ENCODE data around the gene KRT10. TPM values are rescaled to one million over a fixed set of nuclear protein-coding genes. Genes with fewer than 3 reads are reported as not detected.

Gene KRT10
- total RNA-seq, 1 donor from 2014 or later: 25.6 TPM

Other genes starting within 250 kb of the KRT10 start
- 96.3 and 98.8 TPM in 2 replicates for gene SMARCE1, start 174.8 kb downstream of the KRT10 start, total RNA-seq
- not detected in 2 replicates for gene KRT222, start 157.4 kb downstream of the KRT10 start, total RNA-seq
- not detected in 2 replicates for gene KRT24, start 118.9 kb downstream of the KRT10 start, total RNA-seq
- gene KRT25, start 67.3 kb downstream of the KRT10 start, total RNA-seq: not detected in 2 replicates
- gene KRT26, start 50.4 kb downstream of the KRT10 start, total RNA-seq: not detected in 2 replicates
- gene KRT27, start 40.1 kb downstream of the KRT10 start, total RNA-seq: not detected in 2 replicates
- not detected in 2 replicates for gene KRT28, start 22.7 kb downstream of the KRT10 start, total RNA-seq
- not detected in 2 replicates for gene KRT12, start 44.6 kb upstream of the KRT10 start, total RNA-seq
- gene KRT20, start 62.6 kb upstream of the KRT10 start, total RNA-seq: not detected in 2 replicates
- not detected in 2 replicates for gene KRT23, start 115.0 kb upstream of the KRT10 start, total RNA-seq
- not detected in 2 replicates for gene KRT39, start 144.3 kb upstream of the KRT10 start, total RNA-seq
- gene KRT40, start 161.7 kb upstream of the KRT10 start, total RNA-seq: not detected in 2 replicates
- not detected in 2 replicates for gene KRTAP3-3, start 171.6 kb upstream of the KRT10 start, total RNA-seq
- gene KRTAP3-2, start 177.3 kb upstream of the KRT10 start, total RNA-seq: not detected in 2 replicates
- gene KRTAP3-1, start 186.5 kb upstream of the KRT10 start, total RNA-seq: not detected in 2 replicates
- gene KRTAP1-5, start 204.6 kb upstream of the KRT10 start, total RNA-seq: not detected in 2 replicates
- not detected in 2 replicates for gene KRTAP1-4, start 207.6 kb upstream of the KRT10 start, total RNA-seq
- gene KRTAP1-3, start 212.3 kb upstream of the KRT10 start, total RNA-seq: not detected in 2 replicates
- gene KRTAP1-1, start 218.8 kb upstream of the KRT10 start, total RNA-seq: not detected in 2 replicates
- gene KRTAP2-1, start 224.7 kb upstream of the KRT10 start, total RNA-seq: not detected in 2 replicates
- not detected in 2 replicates for gene KRTAP2-2, start 232.6 kb upstream of the KRT10 start, total RNA-seq
- gene KRTAP2-3, start 237.5 kb upstream of the KRT10 start, total RNA-seq: not detected in 2 replicates
- gene KRTAP2-4, start 243.3 kb upstream of the KRT10 start, total RNA-seq: not detected in 2 replicates